MM.1S (cell line): Measurements from ENCODE around the gene CNGA3.
"Not testable (repeated sequence)": the region's sequence is repeated elsewhere in the genome, so short reads cannot be mapped to it uniquely, and the experiment has no call there.

Source experiments
- DNase-seq: peaks from one replicate; pipeline ENCODE4 v3.0.0-alpha.2; 2015
- H2AFZ ChIP-seq: fragments of 300-600 bp; sonication (generic); 2 replicates; pipeline ENCODE4 v1.6.0; 2016; ENCODE audit warnings: antibody characterized with exemption, low read length
- H3F3A ChIP-seq: fragments of 300-600 bp; sonication (generic); 2 replicates; pipeline ENCODE4 v1.6.1; 2016; ENCODE audit warnings: mild to moderate bottlenecking, antibody characterized with exemption, low read length, moderate library complexity, mixed read lengths; ENCODE audit not compliant: insufficient read depth
- H3K27ac ChIP-seq: fragments of 300-600 bp; sonication (generic); 2 replicates; pipeline ENCODE4 v1.5.1; 2016; ENCODE audit warnings: mild to moderate bottlenecking, low read length
- H3K27me3 ChIP-seq: fragments of 300-600 bp; sonication (generic); replicated peaks from 2 replicates; pipeline ENCODE4 v1.6.0; 2016; ENCODE audit warnings: low read length; ENCODE audit not compliant: insufficient read depth
- H3K36me3 ChIP-seq: fragments of 300-600 bp; sonication (generic); replicated peaks from 2 replicates; pipeline ENCODE4 v1.6.1; 2016; ENCODE audit warnings: mild to moderate bottlenecking, low read length, mixed read lengths; ENCODE audit not compliant: insufficient read depth
- H3K4me1 ChIP-seq: fragments of 300-600 bp; sonication (generic); 2 replicates; pipeline ENCODE4 v1.6.1; 2016; ENCODE audit warnings: low read length, mixed read lengths
- H3K4me2 ChIP-seq: fragments of 300-600 bp; sonication (generic); 2 replicates; pipeline ENCODE4 v1.6.0; 2016; ENCODE audit warnings: low read depth, low read length
- H3K4me3 ChIP-seq: fragments of 300-600 bp; sonication (generic); 2 replicates; pipeline ENCODE4 v1.5.1; 2016; ENCODE audit warnings: low read length, mixed read lengths
- H3K79me2 ChIP-seq: fragments of 300-600 bp; sonication (generic); 2 replicates; pipeline ENCODE4 v1.6.1; 2016; ENCODE audit warnings: mixed run types, low read length, mixed read lengths
- H3K9ac ChIP-seq: fragments of 300-600 bp; sonication (generic); 2 replicates; pipeline ENCODE4 v1.6.1; 2016; ENCODE audit warnings: low read length, mixed read lengths
- H3K9me2 ChIP-seq: fragments of 300-600 bp; sonication (generic); replicated peaks from 2 replicates; pipeline ENCODE4 v1.6.1; 2016; ENCODE audit warnings: mild to moderate bottlenecking, low read length, mixed read lengths; ENCODE audit not compliant: insufficient read depth
- H3K9me3 ChIP-seq: fragments of 300-600 bp; sonication (generic); replicated peaks from 2 replicates; pipeline ENCODE4 v1.6.1; 2016; ENCODE audit warnings: mild to moderate bottlenecking, low read length, mixed read lengths; ENCODE audit not compliant: insufficient read depth
- H4K20me1 ChIP-seq: fragments of 300-600 bp; sonication (generic); 2 replicates; pipeline ENCODE4 v1.6.1; 2016; ENCODE audit warnings: mild to moderate bottlenecking, low read length, moderate library complexity, mixed read lengths; ENCODE audit not compliant: insufficient read depth
- EZH2 ChIP-seq: fragments of 300-600 bp; sonication (generic); optimal IDR thresholded peaks from 2 replicates; pipeline ENCODE3; 2017; ENCODE audit warnings: low read depth, mild to moderate bottlenecking, antibody characterized with exemption, low read length, mixed read lengths
- EZH2phosphoT487 ChIP-seq: fragments of 300-600 bp; sonication (generic); IDR thresholded peaks from 2 replicates; pipeline ENCODE4 v1.6.1; 2018; ENCODE audit warnings: antibody characterized with exemption, low read length
- TF ChIP-seq, protein P1 (sequence below): fragments of 300-600 bp; sonication (generic); IDR thresholded peaks from 2 replicates; pipeline ENCODE4 v1.5.1; 2016; ENCODE audit warnings: antibody characterized with exemption, low read length, mixed read lengths

Gene CNGA3

DNA sequence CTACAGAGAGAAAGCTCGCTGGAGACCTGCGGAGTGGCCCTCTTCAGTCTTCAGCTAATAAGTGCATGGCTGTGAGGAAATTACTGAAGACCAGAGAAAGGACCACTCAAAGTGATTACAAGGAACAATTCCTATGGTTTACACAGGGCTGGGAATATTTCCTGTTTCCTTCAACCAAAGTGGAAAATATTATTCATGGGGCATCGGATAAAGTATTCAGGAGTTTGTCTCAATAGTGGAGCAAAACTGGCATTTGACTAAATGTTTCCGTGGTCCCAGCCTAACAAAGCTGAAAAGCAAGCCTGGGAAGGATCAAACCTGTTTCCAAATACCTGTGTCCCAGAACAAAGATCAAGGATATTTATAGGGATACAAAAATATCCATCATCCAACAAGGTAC is 32.0 kb upstream of the CNGA3 start:
- Histone ChIP-seq H3K9me2 (no peaks in the 10 kb centered on the region), H3K4me3 (no peak overlapping the region), H3K36me3 (no peaks in the 10 kb centered on the region), H2AFZ (no peak overlapping the region), H3K4me1 (no peaks in the 10 kb centered on the region), H3K27me3 (no peaks in the 10 kb centered on the region), H3K4me2 (no peak overlapping the region), H4K20me1 (no peaks in the 10 kb centered on the region), H3K79me2 (no peaks in the 10 kb centered on the region), H3K9me3 (no peaks in the 10 kb centered on the region), H3F3A (no peaks in the 10 kb centered on the region), H3K27ac (no peak overlapping the region), H3K9ac (no peak overlapping the region)
- TF ChIP-seq EZH2 (no peak), EZH2phosphoT487 (no peak)
- TF ChIP-seq, protein P1, sequence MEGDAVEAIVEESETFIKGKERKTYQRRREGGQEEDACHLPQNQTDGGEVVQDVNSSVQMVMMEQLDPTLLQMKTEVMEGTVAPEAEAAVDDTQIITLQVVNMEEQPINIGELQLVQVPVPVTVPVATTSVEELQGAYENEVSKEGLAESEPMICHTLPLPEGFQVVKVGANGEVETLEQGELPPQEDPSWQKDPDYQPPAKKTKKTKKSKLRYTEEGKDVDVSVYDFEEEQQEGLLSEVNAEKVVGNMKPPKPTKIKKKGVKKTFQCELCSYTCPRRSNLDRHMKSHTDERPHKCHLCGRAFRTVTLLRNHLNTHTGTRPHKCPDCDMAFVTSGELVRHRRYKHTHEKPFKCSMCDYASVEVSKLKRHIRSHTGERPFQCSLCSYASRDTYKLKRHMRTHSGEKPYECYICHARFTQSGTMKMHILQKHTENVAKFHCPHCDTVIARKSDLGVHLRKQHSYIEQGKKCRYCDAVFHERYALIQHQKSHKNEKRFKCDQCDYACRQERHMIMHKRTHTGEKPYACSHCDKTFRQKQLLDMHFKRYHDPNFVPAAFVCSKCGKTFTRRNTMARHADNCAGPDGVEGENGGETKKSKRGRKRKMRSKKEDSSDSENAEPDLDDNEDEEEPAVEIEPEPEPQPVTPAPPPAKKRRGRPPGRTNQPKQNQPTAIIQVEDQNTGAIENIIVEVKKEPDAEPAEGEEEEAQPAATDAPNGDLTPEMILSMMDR = no peak
- no peak for DNase-seq

DNA sequence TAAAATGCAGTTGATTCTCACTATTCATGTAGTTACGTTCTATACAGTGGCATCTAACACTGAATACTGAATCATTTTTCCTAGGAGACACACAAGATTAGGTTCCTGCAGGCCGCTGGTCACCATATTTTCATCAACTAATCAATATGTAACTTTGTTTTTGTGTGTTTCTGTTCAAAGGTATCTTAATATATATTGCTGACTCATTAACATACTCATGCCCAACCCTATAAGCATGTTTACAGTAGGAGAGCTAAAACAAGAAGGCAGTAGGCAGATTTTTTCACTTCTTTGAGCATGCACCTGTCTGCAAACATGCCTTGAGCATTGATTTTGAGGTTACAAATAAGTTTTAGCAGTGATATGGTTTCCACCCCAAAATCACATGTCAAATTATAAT is 30.3 kb upstream of the CNGA3 start:
- H3K79me2 ChIP-seq = no peaks in the 10 kb centered on the region
- H3K4me1 ChIP-seq = no peaks in the 10 kb centered on the region
- TF ChIP-seq EZH2phosphoT487 = no peak
- TF ChIP-seq EZH2 = no peak
- TF ChIP-seq, protein P1 = no peak
- H3K9ac ChIP-seq = no peak overlapping the region
- no peaks in the 10 kb centered on the region for H3F3A ChIP-seq
- H4K20me1 ChIP-seq = no peaks in the 10 kb centered on the region
- no peak overlapping the region for H2AFZ ChIP-seq
- no peak overlapping the region for H3K4me2 ChIP-seq
- H3K27me3 ChIP-seq = no peaks in the 10 kb centered on the region
- H3K27ac ChIP-seq = no peak overlapping the region
- no peak overlapping the region for H3K4me3 ChIP-seq
- no peak for DNase-seq
- no peaks in the 10 kb centered on the region for H3K9me2 ChIP-seq
- no peaks in the 10 kb centered on the region for H3K9me3 ChIP-seq
- no peaks in the 10 kb centered on the region for H3K36me3 ChIP-seq

DNA sequence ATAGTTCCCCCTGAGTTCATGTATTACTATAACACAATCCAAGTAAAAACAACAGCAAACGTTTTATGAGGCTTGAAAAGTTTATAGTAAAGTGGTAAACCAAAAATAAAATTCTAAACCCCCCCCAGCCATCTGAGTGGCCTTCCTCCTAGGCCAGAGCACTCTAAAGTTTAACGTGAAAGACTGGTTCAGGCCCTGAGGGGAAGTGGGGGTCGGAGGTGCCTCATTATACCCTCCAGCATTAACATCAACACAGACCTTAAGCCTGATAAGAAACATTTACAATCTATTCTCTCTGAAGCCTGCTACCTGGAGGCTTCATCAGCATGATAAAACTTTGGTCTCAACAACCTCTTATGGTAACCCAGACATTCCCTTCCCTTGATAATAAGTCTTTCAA is 29.0 kb upstream of the CNGA3 start:
- Histone ChIP-seq H3K4me2 (no peak overlapping the region), H3K36me3 (no peaks in the 10 kb centered on the region), H3K9ac (no peak overlapping the region), H3K79me2 (no peaks in the 10 kb centered on the region), H3K27ac (no peak overlapping the region), H3K9me3 (no peaks in the 10 kb centered on the region), H3F3A (no peaks in the 10 kb centered on the region), H2AFZ (no peak overlapping the region), H3K4me3 (no peak overlapping the region), H3K9me2 (no peaks in the 10 kb centered on the region), H3K4me1 (no peaks in the 10 kb centered on the region), H4K20me1 (no peaks in the 10 kb centered on the region), H3K27me3 (no peaks in the 10 kb centered on the region)
- no peak for DNase-seq
- TF ChIP-seq, protein P1 = no peak
- TF ChIP-seq EZH2 (no peak), EZH2phosphoT487 (no peak)

DNA sequence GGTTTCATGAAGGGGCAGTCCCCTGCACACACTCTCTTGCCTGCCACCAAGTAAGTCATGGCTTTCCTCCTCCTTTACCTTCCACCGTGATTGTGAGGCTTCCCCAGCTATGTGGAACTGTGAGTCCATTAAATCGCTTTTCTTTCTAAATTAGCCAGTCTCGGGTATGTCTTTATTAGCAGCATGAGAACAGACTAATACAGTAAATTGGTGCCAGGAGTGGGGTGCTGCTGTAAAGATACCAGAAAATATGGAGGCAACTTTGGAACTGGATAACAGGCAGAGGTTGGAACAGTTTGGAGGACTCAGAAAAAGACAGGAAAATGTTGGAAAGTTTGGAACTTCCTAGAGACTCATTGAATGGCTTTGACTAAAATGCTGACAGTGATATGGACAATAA is 26.1 kb upstream of the CNGA3 start:
- not testable (repeated sequence) for H3K9me2 ChIP-seq, H3K36me3 ChIP-seq, H3K4me2 ChIP-seq, H3F3A ChIP-seq, H4K20me1 ChIP-seq, H3K9ac ChIP-seq, H3K79me2 ChIP-seq, H2AFZ ChIP-seq, H3K4me1 ChIP-seq, H3K4me3 ChIP-seq, DNase-seq, H3K27ac ChIP-seq, H3K27me3 ChIP-seq, H3K9me3 ChIP-seq
